ENCODE results near the gene PDE2A.

Gene PDE2A

DNA sequence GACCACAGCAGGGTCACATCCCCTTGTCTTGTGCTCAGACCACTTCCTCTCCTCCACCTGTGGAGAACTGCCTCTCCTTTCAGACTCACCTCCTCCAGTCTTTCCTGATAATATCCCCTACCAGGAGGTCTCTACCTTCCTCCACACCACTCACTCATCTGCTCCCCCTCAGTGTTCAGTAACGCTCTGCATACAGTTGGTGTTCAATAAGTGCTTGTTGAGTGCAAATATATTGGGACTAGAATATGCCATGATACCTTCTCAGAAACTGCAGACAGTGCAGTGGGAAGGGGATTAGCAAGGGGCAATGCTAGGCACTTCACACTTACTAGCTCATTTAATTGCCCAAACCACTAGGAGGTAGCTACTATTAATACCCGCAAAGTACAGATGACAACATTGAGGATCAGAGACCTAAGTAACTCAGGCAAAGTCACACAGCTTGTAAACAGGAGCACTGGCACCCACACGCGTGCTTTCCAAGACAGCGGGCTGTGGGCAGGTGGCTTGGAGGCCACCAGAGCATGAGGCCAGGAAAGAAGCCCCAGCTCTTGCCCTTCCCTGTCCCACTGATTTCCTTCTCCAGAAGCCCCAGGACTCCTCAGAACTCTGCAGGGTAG lies 8.1 kb upstream of the PDE2A start:
- no peak for DNase-seq

DNA sequence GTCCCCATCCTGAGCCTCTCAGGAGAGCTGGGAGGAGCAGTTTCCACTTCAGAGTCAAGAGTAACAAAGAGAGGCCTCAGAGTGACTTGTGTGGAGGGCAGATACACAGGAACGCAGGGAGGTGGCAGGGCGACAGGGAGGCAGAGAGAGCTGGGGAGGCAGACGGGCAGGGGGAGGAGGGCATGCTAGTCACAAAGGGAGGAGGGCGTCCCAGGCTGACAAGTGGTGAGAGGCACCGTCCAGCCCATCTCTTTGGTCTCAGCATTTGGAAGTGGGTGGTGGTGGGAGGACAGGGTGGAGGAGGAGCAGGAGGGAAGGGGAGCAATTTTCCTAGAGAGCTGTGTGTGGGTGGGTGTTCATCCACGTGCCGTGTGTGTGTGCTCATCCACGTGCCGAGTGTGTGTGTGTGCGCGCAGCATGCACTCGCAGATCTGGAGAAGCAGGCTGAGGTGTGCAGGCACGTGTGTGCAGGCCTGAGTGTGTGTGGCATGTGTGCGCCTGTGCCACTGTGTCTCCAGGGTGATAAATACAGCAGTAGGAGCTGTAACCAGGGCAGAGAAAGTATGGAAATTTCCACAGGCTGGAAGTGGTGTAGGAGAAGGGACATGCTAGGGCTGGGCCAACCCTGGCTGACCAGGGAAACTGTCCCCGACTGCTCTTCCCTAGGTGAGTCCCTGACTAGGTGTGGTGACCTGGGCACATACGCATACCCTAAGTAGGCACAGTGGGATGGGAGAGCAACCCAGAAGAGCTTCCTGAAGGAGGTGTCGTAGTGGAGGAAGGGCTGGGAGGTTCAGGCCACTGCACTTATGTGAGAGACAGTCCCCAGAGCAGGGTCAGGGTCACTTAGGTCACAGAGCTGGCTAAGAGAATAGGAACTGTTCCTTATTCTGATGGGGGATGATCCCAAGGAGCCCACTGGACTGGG lies 7.3 kb upstream of the PDE2A start:
- no peak for DNase-seq

DNA sequence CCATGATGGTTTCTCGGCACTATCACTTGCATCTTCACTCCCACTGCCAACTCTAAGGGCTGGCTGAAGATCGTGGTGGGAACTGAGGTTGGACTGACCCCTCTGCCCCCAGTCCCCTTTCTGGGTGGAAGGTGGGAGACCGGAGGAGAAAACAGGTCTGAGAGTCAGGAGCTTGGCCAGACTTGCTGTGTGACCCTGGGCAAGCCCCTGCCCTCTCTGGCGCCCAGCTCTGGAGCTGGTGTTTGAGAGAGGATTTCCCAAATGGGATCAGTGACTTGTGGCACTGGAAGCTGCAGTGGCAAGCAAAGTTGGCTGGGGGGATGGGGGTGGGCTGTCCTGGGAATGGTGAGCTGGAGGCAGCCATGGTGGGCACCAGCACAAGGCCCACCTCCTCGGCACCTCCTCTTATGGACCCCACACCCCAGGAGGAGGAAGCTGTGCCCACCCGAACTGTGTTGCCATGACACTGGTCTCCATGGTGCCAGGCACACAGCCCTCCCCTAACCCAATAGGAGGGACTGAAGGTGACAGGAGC lies 6.5 kb upstream of the PDE2A start:
- DNase-seq = no peak

DNA sequence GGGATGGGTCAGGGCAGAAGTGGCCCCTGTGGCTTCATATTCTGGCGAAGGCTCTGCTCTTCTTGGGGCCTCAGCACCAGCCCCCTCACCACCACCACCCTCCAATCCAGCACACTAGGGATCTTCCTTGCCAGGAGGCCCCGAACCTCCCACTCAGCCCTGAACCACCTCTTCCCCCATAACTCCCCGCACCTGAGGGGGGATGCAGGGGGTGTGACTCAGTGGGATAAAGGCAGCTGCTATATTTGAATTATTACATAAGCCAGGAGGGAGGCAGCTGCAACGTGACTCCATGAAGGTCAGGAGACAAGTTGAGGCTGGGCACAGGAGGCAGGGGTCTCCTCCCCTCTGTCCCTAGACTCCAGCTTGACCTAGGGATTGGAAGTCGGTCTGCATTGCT lies 5.6 kb upstream of the PDE2A start:
- no peak for DNase-seq

DNA sequence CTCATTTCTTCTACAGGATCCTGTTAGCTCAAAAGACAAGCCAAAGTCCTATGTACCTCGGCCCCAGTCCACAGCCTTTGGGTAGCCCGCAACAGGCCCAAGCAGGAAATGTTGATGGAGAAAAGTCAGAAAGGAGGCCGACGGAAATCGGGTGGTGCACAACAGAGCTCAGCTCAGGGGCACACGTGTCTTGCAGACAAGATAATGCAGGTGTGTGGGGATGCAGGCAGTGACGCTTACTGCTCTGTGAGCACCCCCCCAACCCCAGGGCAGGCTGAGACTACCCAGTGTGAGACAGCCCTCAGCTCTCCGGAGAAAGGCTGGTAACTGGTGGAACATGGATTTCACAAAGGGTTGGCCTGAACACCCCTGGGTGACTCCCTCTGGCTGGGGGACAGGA lies 4.3 kb upstream of the PDE2A start:
- DNase-seq = no peak

DNA sequence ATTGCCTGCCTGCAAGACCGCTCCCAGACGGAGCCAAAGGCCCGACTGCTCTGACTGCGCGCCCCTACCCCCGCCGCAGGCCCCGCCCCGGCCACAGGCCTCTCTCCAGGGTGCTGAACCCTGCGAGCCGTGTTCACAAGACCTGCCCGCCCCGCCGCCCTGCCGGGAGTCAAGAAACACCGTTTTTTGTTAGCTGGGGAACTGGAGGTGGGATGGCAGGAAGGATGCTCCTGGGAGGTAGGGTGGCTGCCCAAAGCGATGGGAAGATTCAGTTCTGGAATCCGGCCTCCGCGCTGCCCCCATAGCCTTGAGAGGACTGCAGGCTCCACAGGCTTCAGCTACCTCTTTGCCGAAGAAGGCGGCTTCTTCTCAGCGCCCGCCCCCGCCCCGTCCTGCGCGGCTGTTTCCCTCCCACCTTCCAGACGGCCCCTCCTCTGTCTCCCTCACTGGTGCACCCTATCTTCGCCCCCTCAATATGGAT lies 2.7 kb upstream of the PDE2A start:
- DNase-seq = peak; percentile 75

DNA sequence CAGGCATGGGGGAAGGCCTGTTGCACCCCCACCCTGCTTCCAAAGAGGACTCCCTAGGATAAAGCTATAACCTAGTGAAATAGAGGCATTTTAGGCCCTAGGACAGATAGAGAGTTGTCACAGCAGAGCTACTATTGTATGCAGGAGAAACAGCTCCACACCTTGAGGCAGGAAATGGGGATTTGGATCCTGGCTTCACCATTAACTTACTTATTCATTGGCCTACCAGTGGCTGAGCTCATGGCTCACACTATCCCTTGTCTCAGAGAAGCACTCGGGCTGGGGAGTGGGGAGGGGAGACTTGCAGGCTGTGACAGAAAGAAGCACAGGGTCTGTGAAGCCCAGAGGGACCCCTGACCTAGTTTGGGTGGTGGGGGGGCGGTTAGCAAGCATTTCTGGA lies 999 bp upstream of the PDE2A start:
- no peak for DNase-seq

DNA sequence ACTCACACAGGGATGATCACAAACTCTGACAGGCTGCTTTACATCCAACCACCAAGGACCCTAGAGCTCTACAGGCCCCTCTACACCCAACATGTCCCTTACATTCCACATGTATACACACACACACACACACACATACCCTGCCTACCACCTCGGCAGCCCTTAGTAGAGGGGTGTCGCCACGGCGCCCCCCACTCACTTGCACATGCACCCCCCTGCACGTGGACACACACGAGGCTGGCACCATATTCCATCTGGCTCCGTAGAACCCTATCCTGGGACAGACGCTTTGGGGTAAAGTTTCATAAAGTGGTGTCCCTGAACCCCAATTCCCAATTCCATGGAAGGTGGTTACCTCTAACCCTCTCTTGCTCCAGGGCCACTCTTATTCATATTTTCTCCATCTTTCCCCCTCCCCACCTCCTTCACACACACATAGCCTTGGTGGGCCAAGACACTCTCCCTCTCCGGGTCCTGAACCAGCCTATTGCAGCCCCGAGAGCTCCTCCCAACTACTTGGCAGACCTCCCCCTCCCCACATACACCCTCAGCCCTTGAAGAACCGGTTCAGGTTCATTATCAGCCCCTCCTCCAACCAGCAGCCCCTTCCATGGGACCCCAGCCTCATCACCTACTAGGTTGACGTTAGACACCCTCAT lies 809 bp downstream of the PDE2A start:
- DNase-seq = no peak

DNA sequence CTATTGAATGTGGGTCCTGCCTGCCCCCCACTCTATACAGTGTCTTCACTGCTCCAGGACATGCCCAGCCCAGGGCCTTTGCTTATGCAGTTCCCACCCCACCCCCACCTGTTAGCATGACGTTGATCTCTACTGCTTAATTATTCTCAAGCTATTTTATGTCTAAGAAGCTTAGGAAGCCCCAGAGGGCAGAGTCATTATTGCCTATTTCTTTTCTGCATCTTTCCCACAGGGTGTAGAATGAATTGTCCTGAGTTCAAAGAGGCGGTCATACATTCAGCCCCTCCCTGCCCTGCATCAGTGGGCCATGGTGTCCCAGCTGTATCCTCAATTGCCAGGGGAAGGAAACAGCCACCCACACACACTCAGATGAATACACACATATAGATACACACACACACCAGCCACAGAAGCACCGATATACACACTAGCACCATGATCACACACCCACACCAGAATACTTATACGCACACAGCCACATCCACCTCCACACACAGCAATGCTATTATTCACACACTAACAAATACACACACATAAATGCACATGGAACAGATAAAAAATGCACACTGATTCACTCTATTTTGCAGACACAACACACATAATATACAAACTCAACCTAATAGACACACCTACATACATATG lies 1.5 kb downstream of the PDE2A start:
- no peak for DNase-seq

DNA sequence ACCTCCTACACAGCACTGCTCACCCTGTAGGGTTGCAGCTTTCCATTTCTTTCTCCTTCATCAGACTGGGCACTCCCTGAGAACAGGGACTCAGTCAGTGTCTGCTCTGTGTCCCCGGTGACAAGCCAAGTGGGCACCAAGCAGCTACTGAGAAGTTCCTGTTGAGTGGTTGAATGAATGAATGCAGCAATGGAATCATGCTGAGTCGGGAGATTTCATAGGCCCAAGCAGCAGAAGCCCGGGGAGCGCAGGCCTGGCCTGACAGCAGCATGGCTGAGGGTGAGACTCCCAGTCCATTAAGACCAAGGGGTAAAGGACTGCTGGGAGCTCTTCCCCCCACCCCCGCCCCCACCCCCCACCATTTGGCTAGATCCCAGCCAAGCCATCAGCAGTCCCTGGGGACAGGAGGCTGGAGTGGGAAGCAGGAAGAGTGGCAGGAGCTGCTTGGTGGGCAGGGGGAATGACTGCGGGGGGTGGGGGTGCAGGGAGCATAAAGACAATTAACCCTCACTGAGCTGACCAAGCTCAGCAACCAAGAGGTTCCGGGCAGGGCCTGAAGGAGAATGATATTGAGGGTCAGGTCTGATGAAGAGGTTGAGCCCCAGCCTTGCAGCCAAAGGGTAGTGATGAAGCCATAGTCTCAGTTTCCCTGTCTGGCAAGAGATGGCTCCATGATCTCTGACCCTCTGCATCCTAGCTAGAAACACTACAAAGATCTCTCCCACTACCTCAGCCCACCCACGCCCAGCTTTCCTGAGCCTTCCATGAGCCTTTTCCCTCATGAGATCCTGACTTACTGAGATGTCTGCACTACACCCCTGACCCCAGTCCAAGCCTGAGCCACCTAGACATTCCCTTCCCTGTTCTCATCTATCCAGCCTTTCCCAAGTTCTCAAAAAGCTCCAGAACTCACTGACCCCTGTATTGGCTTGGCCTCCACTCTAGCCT lies 2.8 kb downstream of the PDE2A start:
- DNase-seq = no peak

DNA sequence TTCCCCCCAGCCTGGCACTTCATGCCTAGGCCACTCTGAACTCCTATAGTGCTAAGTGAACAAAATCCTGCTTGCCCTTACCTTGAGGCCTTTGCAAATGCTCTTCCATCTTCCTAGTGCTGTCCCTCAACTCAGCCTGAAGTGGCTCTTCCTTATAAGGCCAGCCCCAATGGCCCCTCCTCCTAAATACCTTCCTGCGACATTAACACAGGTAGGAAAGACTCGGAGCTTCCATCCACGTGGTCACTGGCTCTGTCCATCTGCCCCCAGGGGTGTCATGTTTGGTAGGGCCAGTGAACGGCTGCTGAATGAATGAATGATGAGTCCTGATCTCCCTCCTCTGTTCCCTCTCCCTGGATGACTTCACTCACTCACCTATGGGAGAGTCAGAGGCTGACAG lies 4.2 kb downstream of the PDE2A start:
- no peak for DNase-seq

DNA sequence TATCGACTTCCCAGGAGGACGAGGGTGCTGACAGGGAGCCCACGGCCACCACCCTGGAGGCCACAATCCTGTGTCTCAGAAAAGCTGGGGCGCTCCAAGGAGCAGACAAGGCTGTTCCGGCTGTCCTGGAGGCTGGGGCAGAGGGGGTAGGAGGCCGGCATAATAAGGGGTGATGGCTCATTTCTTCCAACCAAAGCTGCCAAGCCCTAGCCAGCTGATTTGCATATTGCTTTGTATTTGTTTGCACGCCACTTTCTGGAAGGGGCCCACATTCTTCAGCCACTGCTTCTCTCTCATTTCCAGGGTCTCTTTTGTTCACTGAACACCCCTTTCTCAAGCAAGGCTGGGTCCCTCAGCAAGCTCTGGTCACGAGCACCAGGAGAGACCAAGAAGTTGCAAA lies 4.7 kb downstream of the PDE2A start:
- no peak for DNase-seq

DNA sequence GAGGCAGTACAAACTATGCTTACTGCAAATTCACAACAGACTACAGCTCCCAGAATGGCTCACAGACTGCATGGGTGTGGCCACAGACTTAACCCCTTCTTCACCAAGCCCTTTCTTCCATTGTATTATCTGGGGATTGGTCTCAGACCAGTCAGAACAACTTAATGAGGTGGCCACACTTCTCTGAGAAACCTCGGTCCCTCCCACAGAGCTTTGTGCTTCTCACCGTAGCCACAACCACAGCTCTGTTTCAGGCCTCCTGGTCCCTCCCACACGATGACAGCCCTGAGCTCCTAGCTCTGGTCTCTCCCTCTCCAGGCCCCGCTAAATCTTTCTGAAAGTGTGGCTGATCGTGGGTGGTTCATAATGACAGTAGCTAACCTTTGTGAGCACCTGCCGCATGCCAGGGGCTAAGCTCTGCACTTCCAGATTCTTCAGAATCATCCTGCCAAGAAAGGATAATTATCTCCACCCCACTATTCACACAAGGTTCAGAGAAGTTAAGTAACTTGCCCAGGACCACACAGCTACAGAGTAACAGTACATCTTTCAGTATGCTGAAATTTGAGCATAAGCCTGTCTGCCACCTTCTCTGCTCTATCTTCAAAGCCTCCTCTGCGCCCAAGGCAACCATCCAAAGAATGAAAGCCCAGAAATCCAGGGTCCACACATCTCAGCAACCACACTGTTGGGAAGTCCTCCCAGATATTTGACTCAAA lies 5.4 kb downstream of the PDE2A start:
- DNase-seq = no peak

DNA sequence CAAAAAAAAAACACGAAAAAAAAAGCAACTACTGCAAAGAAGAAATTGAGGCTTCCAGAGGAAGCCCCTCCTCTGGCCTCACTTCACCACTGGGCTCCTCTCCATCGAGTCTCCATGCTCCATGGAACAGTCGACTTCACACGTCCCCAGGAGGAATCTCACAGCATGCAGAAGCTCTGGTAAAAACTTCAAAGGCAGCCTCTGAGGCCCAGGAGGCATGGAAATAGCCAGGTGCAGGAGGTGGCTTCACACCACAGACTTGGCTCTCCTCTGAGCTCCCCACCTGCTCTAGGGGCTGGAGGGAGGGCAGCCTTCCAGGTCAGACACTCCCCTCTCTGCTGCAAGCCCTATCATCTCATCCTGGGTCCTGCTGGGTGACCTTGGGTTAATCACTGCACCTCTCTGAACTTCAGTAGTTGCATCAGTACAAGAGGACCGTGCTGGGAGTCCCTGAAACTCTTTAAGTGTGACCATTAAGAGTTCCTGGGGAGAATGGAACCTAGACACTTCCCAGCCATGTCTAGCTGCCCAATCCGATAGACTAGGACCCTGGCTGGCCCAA lies 8.2 kb downstream of the PDE2A start:
- no peak for DNase-seq

DNA sequence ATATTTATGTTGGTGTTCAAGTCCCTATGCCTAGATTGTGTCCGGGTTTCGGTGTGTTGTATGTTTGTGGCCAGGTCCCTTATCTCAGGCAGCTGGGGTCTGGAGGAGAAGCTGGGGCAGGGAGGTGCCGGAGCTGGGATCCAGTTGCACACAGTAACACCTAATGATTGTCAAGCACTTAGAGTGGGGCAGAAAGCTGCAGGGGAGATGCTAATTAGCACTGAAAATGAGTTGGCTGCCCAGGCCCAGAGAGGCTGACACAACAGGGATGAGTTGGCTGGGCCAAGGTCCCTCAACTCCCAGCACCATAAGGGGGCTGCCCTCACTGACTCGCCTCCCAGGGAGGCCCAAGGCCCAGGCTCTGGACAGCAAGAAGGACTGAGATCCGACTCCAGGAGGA lies 12.2 kb downstream of the PDE2A start:
- no peak for DNase-seq

DNA sequence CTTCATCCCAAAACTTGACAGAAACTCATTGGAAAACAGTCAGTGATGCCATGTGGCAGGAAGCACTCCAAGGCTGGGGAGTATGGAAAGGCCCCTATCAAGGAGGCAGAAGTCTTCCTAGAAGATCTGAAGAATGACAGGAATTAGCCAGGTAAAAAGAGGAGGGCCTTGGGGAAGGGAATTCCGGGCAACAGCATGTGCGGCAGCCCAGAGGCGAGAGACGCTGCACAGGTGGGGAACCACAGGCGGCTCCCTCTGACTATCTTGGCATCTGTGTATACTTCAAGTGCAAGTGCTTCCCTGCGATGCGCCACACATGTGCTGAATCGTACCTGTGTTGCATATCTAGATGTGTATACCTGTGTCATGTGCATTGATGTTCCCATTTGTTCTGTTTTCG lies 12.7 kb downstream of the PDE2A start:
- DNase-seq = no peak

DNA sequence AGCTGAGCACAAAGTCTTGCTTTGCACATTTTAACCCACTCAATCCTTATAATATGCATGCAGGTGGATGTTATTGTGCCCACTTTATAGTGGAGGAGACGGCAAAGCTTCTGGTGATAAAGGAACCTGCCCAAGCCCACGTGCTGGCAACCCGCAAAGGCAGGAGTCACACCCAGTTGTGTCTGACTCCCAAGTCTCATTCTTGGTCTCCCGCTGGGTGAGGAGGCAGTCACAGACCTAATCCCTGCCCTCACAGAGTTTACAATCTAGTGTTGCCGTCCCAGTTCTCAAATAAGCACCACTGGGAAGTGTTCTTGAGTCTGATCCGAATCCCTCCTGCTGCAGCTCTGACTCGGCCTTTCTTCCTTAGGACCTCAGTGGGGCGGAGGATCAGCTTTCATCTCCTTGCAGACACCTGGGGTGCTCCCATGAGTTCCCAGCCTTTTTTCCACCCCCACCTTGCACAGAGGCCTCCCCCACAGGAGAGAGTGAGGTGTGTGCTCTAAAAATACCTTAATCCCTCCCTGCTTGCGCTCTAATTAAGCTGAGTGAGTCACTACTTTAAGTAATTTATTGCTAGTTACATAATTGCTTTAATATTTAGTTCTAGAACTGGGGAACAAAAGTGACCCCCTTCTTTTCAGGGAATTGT lies 15.1 kb downstream of the PDE2A start:
- no peak for DNase-seq

DNA sequence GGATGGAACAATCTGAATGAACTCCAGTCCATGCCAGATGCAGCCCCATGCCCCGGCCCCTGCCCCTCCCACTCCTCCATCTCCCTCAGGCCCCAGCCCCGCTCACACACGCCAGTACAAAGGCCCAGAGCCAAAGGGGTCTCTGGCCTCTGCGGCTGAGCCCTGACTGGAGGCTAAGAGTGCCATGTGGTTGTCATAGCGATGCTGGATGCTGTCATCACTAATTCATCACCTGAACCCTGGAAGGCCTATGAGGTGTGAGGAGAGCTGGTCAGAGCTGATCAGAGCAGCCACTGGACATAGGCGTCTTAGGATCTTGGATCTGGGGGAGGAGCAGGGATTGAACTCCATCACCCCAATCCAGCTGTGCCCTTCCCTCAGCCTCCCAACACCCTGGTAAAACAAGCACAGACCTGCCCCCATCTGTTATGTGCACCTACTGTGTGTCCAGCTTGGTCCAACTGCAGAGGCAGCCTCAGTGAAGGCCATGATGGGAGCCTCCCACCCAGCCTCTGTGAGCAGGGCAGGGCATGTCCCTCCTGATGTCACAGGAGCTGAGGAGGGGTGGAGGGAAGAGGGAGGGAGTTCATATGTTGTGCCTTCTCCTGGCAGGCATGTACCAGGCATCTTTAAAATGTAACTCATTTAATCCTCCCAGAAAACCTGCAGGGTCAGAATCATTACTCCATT lies 16.7 kb downstream of the PDE2A start:
- no peak for DNase-seq

DNA sequence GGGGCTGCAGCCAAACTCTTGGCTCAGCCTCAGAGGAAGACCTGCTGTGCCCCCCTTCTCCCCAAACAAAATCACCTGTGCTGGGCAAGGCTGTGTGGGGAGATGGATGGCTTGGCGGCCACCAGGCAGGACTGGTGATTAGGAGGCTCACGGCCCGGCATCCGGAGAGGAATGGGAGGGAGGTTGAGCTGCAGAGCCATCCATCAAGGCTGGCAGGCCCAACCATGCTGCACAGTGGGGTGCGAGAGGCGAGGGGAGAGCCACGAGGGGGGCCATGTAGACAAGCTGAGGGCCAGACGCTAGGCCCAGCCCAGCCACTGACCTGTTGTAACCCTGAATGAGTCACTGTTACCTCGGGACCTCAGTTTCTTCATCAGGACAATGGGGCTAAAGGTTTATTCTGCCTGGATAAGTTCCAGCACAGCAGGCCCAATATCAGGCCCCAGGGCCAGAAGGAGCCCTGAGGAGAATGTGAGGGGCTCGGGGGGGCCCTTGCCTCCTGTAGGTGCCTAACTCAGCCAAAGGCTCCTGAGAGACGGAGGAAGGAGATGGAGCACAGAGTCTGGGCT lies 18.2 kb downstream of the PDE2A start:
- DNase-seq = no peak
